IMR-90 (cell line): Measurements from ENCODE around the gene MRGPRD. TPM values are rescaled to one million over a fixed set of nuclear protein-coding genes. Genes with fewer than 3 reads are reported as not detected.

Experiments
- ATAC-seq: fragments of 200-7000 bp; cut with Tn5 transposase; 2 replicates; pipeline ENCODE4 v1.9.1; 2020; ENCODE audit warnings: low read depth, mild to moderate bottlenecking, moderate library complexity
- BruUV-seq: library from RNA; stranded (reverse); fragments of 400-500 nt; replicated peaks from 2 replicates; lab custom pipeline; 2021; lab: Mats Ljungman, UMichigan
- CTCF ChIA-PET: fragments of 300-600 bp; formaldehyde crosslinking; extraction: SDS; loops from one replicate; lab custom pipeline; 2021; ENCODE audit warnings: antibody characterized with exemption; lab: Yijun Ruan, JAX
- POLR2A ChIA-PET: fragments of 300-600 bp; sonication (Branson Sonifier 250); formaldehyde crosslinking; loops from one replicate; lab custom pipeline; 2022; ENCODE audit warnings: antibody characterized with exemption; ENCODE audit not compliant: unreplicated experiment; lab: Charles Lee
- DNase-seq: peaks from one replicate; pipeline ENCODE4 v3.0.0; 2013
- H2AFZ ChIP-seq: replicated peaks from 2 replicates; pipeline ENCODE3; 2013; ENCODE audit warnings: low read length, mild to moderate bottlenecking; ENCODE audit not compliant: poor library complexity
- H2AK5ac ChIP-seq: 2 replicates; pipeline ENCODE4 v1.6.1; 2013; ENCODE audit warnings: low read depth, low read length, inconsistent platforms
- H2AK9ac ChIP-seq: replicated peaks from 2 replicates; pipeline ENCODE3; 2013; ENCODE audit warnings: mild to moderate bottlenecking, low read depth, low read length, moderate library complexity; ENCODE audit not compliant: poor library complexity
- H2BK120ac ChIP-seq: 2 replicates; pipeline ENCODE4 v1.6.1; 2013; ENCODE audit warnings: low read depth, low read length, inconsistent platforms
- H2BK15ac ChIP-seq: 3 replicates; pipeline ENCODE4 v1.6.1; 2013; ENCODE audit warnings: low read depth, low read length, inconsistent platforms
- H2BK20ac ChIP-seq: 2 replicates; pipeline ENCODE4 v1.6.1; 2013; ENCODE audit warnings: low read depth, mild to moderate bottlenecking, inconsistent platforms, low read length, moderate library complexity
- H2BK5ac ChIP-seq: 2 replicates; pipeline ENCODE4 v1.6.1; 2013; ENCODE audit warnings: mild to moderate bottlenecking, low read depth, low read length, inconsistent platforms; ENCODE audit not compliant: poor library complexity, severe bottlenecking
- H3K14ac ChIP-seq: replicated peaks from 2 replicates; pipeline ENCODE4 v1.6.1; 2013; ENCODE audit warnings: low read depth, low read length, inconsistent platforms
- H3K18ac ChIP-seq: 2 replicates; pipeline ENCODE4 v1.6.1; 2013; ENCODE audit warnings: low read depth, low read length, control low read depth
- H3K23ac ChIP-seq: 2 replicates; pipeline ENCODE4 v1.6.1; 2013; ENCODE audit warnings: low read depth, low read length, inconsistent platforms
- H3K27ac ChIP-seq: 2 replicates; pipeline ENCODE4 v1.5.1; 2013; ENCODE audit warnings: mild to moderate bottlenecking, control low read depth, low read length; ENCODE audit not compliant: insufficient read depth
- H3K27me3 ChIP-seq: 2 replicates; pipeline ENCODE4 v1.6.1; 2013; ENCODE audit warnings: low read length; ENCODE audit not compliant: control insufficient read depth, insufficient read depth
- H3K36me3 ChIP-seq: 2 replicates; pipeline ENCODE4 v1.6.1; 2013; ENCODE audit warnings: low read length, mixed read lengths; ENCODE audit not compliant: control insufficient read depth, insufficient read depth
- H3K4ac ChIP-seq: 2 replicates; pipeline ENCODE4 v1.6.1; 2013; ENCODE audit warnings: low read depth, low read length, inconsistent platforms
- H3K4me1 ChIP-seq: 2 replicates; pipeline ENCODE4 v1.6.1; 2013; ENCODE audit warnings: low read length, mixed read lengths; ENCODE audit not compliant: control insufficient read depth, insufficient read depth
- H3K4me2 ChIP-seq: 2 replicates; pipeline ENCODE4 v1.6.1; 2013; ENCODE audit warnings: low read depth, mild to moderate bottlenecking, control low read depth, low read length, moderate library complexity
- H3K4me3 ChIP-seq: 2 replicates; pipeline ENCODE4 v1.5.1; 2013; ENCODE audit warnings: low read depth, mild to moderate bottlenecking, control low read depth, low read length, moderate library complexity; ENCODE audit not compliant: insufficient read depth
- H3K56ac ChIP-seq: 2 replicates; pipeline ENCODE4 v1.6.1; 2013; ENCODE audit warnings: low read length, inconsistent platforms; ENCODE audit not compliant: insufficient read depth; ENCODE audit errors: extremely low read depth
- H3K79me1 ChIP-seq, 2 experiments: 2 replicates each; pipeline ENCODE4 v1.6.1; 2013; ENCODE audit warnings: low read length in 2 of 2, inconsistent platforms in 1 of 2, low read depth in 1 of 2
- H3K9ac ChIP-seq: 2 replicates; pipeline ENCODE4 v1.6.1; 2013; ENCODE audit warnings: low read depth, low read length, control low read depth
- H3K9me1 ChIP-seq: 2 replicates; pipeline ENCODE4 v1.6.1; 2013; ENCODE audit warnings: low read length, inconsistent platforms; ENCODE audit not compliant: insufficient read depth
- H3K9me3 ChIP-seq: 2 replicates; pipeline ENCODE4 v1.6.1; 2013; ENCODE audit warnings: low read length; ENCODE audit not compliant: control insufficient read depth, insufficient read depth
- H4K20me1 ChIP-seq: 2 replicates; pipeline ENCODE4 v1.6.1; 2013; ENCODE audit warnings: low read length, inconsistent platforms; ENCODE audit not compliant: insufficient read depth
- H4K5ac ChIP-seq: 2 replicates; pipeline ENCODE4 v1.6.1; 2013; ENCODE audit warnings: mild to moderate bottlenecking, low read depth, low read length, control low read depth
- H4K8ac ChIP-seq, 2 experiments: 2 replicates each; pipeline ENCODE4 v1.6.1; 2013; ENCODE audit warnings: low read depth in 2 of 2, low read length in 2 of 2, control low read depth in 1 of 2, inconsistent platforms in 1 of 2
- H4K91ac ChIP-seq: 2 replicates; pipeline ENCODE4 v1.6.1; 2013; ENCODE audit warnings: low read depth, low read length, inconsistent platforms; ENCODE audit not compliant: insufficient read depth
- MAZ ChIP-seq: IDR thresholded peaks from 2 replicates; pipeline ENCODE4 v1.6.1; 2012; ENCODE audit warnings: low read depth, mild to moderate bottlenecking, low read length, improper control_type of control experiment, moderate library complexity, borderline replicate concordance
- RCOR1 ChIP-seq: IDR thresholded peaks from 2 replicates; pipeline ENCODE4 v1.6.1; 2012; ENCODE audit warnings: mild to moderate bottlenecking, low read length, improper control_type of control experiment; ENCODE audit not compliant: insufficient replicate concordance
- RFX5 ChIP-seq: IDR thresholded peaks from 2 replicates; pipeline ENCODE4 v1.8.0; 2012; ENCODE audit warnings: low read depth, mild to moderate bottlenecking, low read length, moderate library complexity
- WGBS, 2 experiments: methylation state at CpG; one replicate each; pipeline versions ENCODE4 v1.1.5 to v1.1.7; 2013; ENCODE audit warnings: missing lambda C conversion rate in 2 of 2; ENCODE audit not compliant: insufficient read length in 1 of 2; ENCODE audit errors: extremely low coverage in 2 of 2; 5-methylcytosine and 5-hydroxymethylcytosine counted together
- dilution Hi-C: fragments of 300-500 bp; cut with HindIII; formaldehyde crosslinking; loops from one replicate; pipeline ENCODE4 v1.14.3; 2018; ENCODE audit warnings: low sequenced_read_pairs; ENCODE audit not compliant: unreplicated experiment
- in situ Hi-C: fragments of 300-500 bp; cut with MboI; formaldehyde crosslinking; loops from 3 replicates; pipeline ENCODE4 v1.14.3; 2019; ENCODE audit warnings: low sequenced_read_pairs, inconsistent platforms, mixed read lengths
- intact Hi-C: fragments of 100-400 bp; cut with micrococcal nuclease; formaldehyde crosslinking; loops from 2 replicates; pipeline ENCODE4 v1.10.0; 2022
- polyA plus RNA-seq, 3 experiments: library from polyadenylated mRNA; depleted of rRNA; stranded (reverse); fragments of >200 nt; gene quantifications; 2 replicates each; pipeline ENCODE4 v1.2.3, GENCODE V29; 2012; ENCODE audit warnings: low replicate concordance in 1 of 3
- total RNA-seq: library from RNA; depleted of rRNA; stranded (reverse); fragments of >200 nt; gene quantifications from 2 replicates; pipeline ENCODE4 v1.2.3, GENCODE V29; 2012

The MRGPRD gene
- total and polyA plus RNA-seq, 2 of the 4 experiments (the other 2 are of a cell fraction): not detected

GRCh38 chr11:68933605-68934320 lies 47.0 kb downstream of the MRGPRD start:
- Histone ChIP-seq H3K27me3 (no peaks in the 10 kb centered on the region), H3K9me1 (no peaks in the 10 kb centered on the region; the same call in 1 of the 2 replicates), H2BK20ac (no peak overlapping the region), H3K23ac (no peak overlapping the region), H4K8ac (no peak overlapping the region), H3K56ac (no peak overlapping the region), H2BK15ac (no peak overlapping the region), H3K4me2 (no peak overlapping the region), H2AK5ac (no peak overlapping the region), H2BK120ac (no peak overlapping the region), H4K5ac (no peak overlapping the region), H3K4me3 (no peak overlapping the region), H3K36me3 (peaks cover 78% of the 10 kb centered on the region), H4K20me1 (no peaks in the 10 kb centered on the region), H2BK5ac (no peak overlapping the region), H3K27ac (no peak overlapping the region), H3K79me1 (no peaks in the 10 kb centered on the region; a peak in 1 of 4 replicates), H3K9ac (no peak overlapping the region), H4K91ac (no peak overlapping the region), H2AFZ (no peak overlapping the region), H3K18ac (no peak overlapping the region), H3K14ac (no peak overlapping the region), H2AK9ac (no peak overlapping the region), H3K4me1 (no peaks in the 10 kb centered on the region), H3K4ac (no peak overlapping the region), H3K9me3 (no peaks in the 10 kb centered on the region)
- POLR2A ChIA-PET: no interaction called here
- CTCF ChIA-PET: no interaction called here
- TF ChIP-seq MAZ (no peak), RFX5 (no peak), RCOR1 (no peak)
- BruUV-seq: no TSS peak
- DNase-seq: no peak
- intact Hi-C loops (no loop called here), dilution Hi-C loops (no loop called here), in situ Hi-C loops (loop anchor here (25.0 kb wide), 1 partner anchor 729 kb away; no protein-coding TSS in a partner anchor)
- 94% methylated on average over 11 of the region's 17 CpGs; no CpG with 5 or more reads in 1 of the 2 experiments for WGBS, 2 experiments
- no peak for ATAC-seq
